NCI-H1092 treated with DMSO at 0.1 percent for 48 hours (cell line): ENCODE measurements around the gene OGFOD2.
"Not testable (repeated sequence)": the region's sequence is repeated elsewhere in the genome, so short reads cannot be mapped to it uniquely, and the experiment has no call there.

Experiments used
- DNase-seq: peaks from one replicate; lab custom pipeline; 2025; lab: John Stamatoyannopoulos, UW

Gene OGFOD2

GRCh38 chr12:122974892-122975789 is at the start of gene OGFOD2:
TSS of gene OGFOD2 (plus strand) at chr12:122975244. CDS start at chr12:122975252, 8 bp downstream.
- peak; percentile 84 for DNase-seq

- DNase-seq, result no peak
These were observed 47.2 kb upstream of the OGFOD2 start for GRCh38 chr12:122927756-122928403.

GRCh38 chr12:122928404-122929147 is 46.5 kb upstream of the OGFOD2 start:
- DNase-seq, result no peak

- no peak for DNase-seq
These were observed 45.9 kb upstream of the OGFOD2 start for GRCh38 chr12:122929148-122929538.

- DNase-seq, result no peak
These were observed 45.2 kb upstream of the OGFOD2 start for GRCh38 chr12:122929812-122930211.

GRCh38 chr12:122932207-122932606 is 42.8 kb upstream of the OGFOD2 start:
- no peak for DNase-seq

- DNase-seq, result no peak
These were observed 40.3 kb upstream of the OGFOD2 start for GRCh38 chr12:122934722-122935121.

GRCh38 chr12:122935318-122935717 is 39.7 kb upstream of the OGFOD2 start:
- no peak for DNase-seq

GRCh38 chr12:122937622-122938091 is 37.4 kb upstream of the OGFOD2 start:
- DNase-seq, result no peak

- no peak for DNase-seq
These were observed 35.9 kb upstream of the OGFOD2 start for GRCh38 chr12:122939125-122939524.

- not testable (repeated sequence) for DNase-seq
These were observed 33.7 kb upstream of the OGFOD2 start for GRCh38 chr12:122941351-122941750.

GRCh38 chr12:122942637-122943036 is 32.4 kb upstream of the OGFOD2 start:
- no peak for DNase-seq

- DNase-seq, result no peak
These were observed 31.8 kb upstream of the OGFOD2 start for GRCh38 chr12:122943196-122943595.

- DNase-seq, result no peak
These were observed 30.1 kb upstream of the OGFOD2 start for GRCh38 chr12:122944605-122945592.

GRCh38 chr12:122946690-122947341 is 28.2 kb upstream of the OGFOD2 start:
- no peak for DNase-seq

GRCh38 chr12:122947352-122947792 is 27.7 kb upstream of the OGFOD2 start:
- DNase-seq, result no peak

- no peak for DNase-seq
These were observed 26.4 kb upstream of the OGFOD2 start for GRCh38 chr12:122948605-122949004.

- DNase-seq, result no peak
These were observed 25.6 kb upstream of the OGFOD2 start for GRCh38 chr12:122949405-122949804.

- DNase-seq, result no peak
These were observed 25.0 kb upstream of the OGFOD2 start for GRCh38 chr12:122949816-122950675.

GRCh38 chr12:122951406-122951805 is 23.6 kb upstream of the OGFOD2 start:
- no peak for DNase-seq
